ENCODE data around the gene RPN2.

RPN2 gene

DNA sequence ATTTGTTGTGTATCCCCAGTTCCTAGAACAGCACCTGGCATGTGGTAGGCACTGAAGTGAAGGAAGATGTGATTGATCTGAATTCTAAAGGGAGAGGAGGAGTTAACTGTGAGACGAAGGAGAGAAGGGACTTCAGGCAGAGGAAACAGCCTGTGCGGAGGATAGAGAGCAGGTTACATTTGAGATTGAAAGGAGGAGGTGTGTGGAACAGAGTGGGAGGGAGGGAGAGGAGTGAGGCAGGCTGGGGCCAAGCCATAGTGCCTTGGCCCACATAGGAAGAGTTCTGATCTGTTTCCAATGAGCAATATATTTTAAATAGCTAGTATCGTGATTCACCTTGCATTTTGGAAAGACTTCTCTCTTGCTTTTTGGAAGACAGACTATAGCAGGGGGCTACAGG is 14.1 kb downstream of the RPN2 start:
- DNase-seq, result no peak
- TF ChIP-seq GATA1 (IDR thresholded peaks at IDR 0.05; ENCODE audit: low read depth, low read length) (no peak), POLR2A (IDR thresholded peaks at IDR 0.05; ENCODE audit: low read length) (no peak)

- DNase-seq, result no peak
These were observed 14.7 kb downstream of the RPN2 start for GRCh38 chr20:37193821-37194220.

GRCh38 chr20:37194621-37195417 is 15.7 kb downstream of the RPN2 start:
- DNase-seq, result no peak
- TF ChIP-seq GATA1 (IDR thresholded peaks at IDR 0.05; ENCODE audit: low read depth, low read length), result no peak
- no peak for TF ChIP-seq POLR2A (IDR thresholded peaks at IDR 0.05; ENCODE audit: low read length)

More at GRCh38 chr20:37193821-37194220, 14.7 kb downstream of the RPN2 start:
- TF ChIP-seq GATA1 (IDR thresholded peaks at IDR 0.05; ENCODE audit: low read depth, low read length) (no peak), POLR2A (IDR thresholded peaks at IDR 0.05; ENCODE audit: low read length) (no peak)

GRCh38 chr20:37198932-37199660 is 20.0 kb downstream of the RPN2 start:
- no peak for TF ChIP-seq GATA1 (IDR thresholded peaks at IDR 0.05; ENCODE audit: low read depth, low read length)
- TF ChIP-seq POLR2A (IDR thresholded peaks at IDR 0.05; ENCODE audit: low read length), result no peak
- no peak for DNase-seq

- TF ChIP-seq POLR2A (IDR thresholded peaks at IDR 0.05; ENCODE audit: low read length), result no peak
- no peak for TF ChIP-seq GATA1 (IDR thresholded peaks at IDR 0.05; ENCODE audit: low read depth, low read length)
- DNase-seq, result no peak
These were observed 21.2 kb downstream of the RPN2 start for GRCh38 chr20:37200376-37200775.

DNA sequence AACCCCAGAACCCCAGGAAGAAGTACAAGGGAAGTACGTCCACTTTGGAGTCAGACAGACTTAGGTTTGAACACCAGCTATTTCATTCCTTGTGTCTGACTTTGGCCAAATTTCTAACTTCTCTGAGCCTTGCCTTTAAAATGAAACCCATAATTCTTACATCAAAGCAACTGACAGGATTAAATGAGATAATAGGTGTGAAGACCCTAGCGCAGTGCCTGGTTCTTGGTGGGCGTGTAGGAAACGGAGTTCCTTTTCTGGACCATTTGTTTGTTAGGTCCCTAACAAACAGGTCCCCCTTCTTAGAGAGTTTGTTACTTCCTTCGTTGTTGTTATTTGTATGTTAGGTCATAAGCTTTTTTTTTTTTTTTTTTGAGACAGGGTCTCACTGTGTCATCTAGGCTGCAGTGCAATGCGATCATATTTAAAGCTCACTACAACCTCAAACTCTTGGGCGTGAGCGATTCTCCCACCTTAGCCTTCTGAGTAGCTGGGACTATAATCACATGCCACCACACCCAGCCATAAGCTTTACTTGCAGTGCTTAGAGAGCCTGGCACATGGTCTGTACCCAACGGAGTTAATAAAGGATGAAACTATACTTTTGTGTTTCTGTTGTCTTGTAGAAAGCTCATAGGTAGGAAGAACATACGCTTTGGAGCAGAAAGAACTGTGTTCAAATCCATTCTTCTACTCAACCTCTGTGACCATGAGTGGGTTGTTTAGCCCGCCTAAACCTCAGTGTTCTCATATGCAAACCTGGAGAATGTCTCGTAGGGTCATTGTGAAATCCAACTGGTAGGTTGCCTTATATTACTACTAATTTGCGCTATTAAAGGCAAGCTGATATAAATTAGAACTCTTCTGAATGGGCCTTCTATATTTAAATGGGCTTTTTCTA is 22.0 kb downstream of the RPN2 start:
- no peak for TF ChIP-seq GATA1 (IDR thresholded peaks at IDR 0.05; ENCODE audit: low read depth, low read length)
- TF ChIP-seq POLR2A (IDR thresholded peaks at IDR 0.05; ENCODE audit: low read length), result no peak
- no peak for DNase-seq

DNA sequence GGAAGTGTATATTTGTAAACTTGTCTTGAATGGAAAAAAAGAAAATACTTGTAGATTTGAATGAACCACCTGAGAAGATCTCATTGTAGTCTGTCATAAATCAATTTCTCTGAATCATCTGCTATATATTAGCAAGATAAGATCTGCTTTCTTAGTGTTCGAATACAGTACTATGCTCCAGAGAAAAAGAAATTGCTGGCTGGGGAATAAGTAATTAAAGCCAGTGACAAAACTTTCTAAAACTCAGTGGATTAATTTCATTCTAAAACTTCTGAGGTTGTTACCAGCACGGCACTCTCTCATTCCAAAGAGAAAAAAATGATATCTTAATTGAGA is 22.7 kb downstream of the RPN2 start:
- TF ChIP-seq GATA1 (IDR thresholded peaks at IDR 0.05; ENCODE audit: low read depth, low read length), result no peak
- no peak for TF ChIP-seq POLR2A (IDR thresholded peaks at IDR 0.05; ENCODE audit: low read length)

DNA sequence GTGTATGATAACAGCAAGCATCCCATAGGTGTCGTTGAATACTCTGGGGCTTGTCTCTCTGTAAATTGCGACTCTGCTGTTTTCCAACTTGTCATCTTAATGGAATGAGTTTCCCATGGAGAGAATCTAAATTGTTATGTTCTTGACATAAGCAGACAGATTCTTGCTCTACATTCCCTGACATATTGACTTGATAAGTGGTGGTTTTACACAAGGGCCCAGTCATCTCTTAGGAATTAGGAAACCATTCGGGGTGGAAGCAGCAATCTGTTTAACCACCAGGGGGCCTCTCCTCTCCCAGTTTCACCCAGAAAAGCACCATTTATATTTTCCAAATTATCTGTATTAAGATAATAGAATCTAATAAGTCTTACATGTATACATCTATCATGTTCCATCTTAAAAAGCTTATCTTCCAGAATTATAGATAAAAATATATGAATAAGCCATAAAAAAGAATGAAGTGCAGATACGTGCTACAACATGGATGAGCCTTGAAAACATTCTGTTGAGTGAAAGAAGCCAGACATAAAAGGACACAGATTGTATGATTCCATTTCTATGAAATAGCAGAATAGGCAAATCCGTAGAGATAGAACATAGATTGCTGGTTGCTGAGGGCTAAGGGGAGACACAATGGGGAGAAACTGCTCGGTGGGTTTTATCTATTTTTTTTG is 23.3 kb downstream of the RPN2 start:
- DNase-seq, result peak; percentile 48 to 69
- TF ChIP-seq POLR2A (IDR thresholded peaks at IDR 0.05; ENCODE audit: low read length), result no peak
- TF ChIP-seq GATA1 (IDR thresholded peaks at IDR 0.05; ENCODE audit: low read depth, low read length), result no peak

More for the DNA sequence above, 22.7 kb downstream of the RPN2 start:
- no peak for DNase-seq

- no peak for TF ChIP-seq POLR2A (IDR thresholded peaks at IDR 0.05; ENCODE audit: low read length)
- no peak for DNase-seq
These were observed 24.9 kb downstream of the RPN2 start for GRCh38 chr20:37204056-37204455.

- TF ChIP-seq GATA1 (IDR thresholded peaks at IDR 0.05; ENCODE audit: low read depth, low read length), result no peak
- TF ChIP-seq POLR2A (IDR thresholded peaks at IDR 0.05; ENCODE audit: low read length), result no peak
- no peak for DNase-seq
These were observed 26.0 kb downstream of the RPN2 start for GRCh38 chr20:37205130-37205529.

GRCh38 chr20:37205794-37206193 is 26.7 kb downstream of the RPN2 start:
- no peak for DNase-seq
- TF ChIP-seq POLR2A (IDR thresholded peaks at IDR 0.05; ENCODE audit: low read length) (no peak), GATA1 (IDR thresholded peaks at IDR 0.05; ENCODE audit: low read depth, low read length) (no peak)

- DNase-seq, result no peak
- TF ChIP-seq GATA1 (IDR thresholded peaks at IDR 0.05; ENCODE audit: low read depth, low read length) (no peak), POLR2A (IDR thresholded peaks at IDR 0.05; ENCODE audit: low read length) (no peak)
These were observed 28.0 kb downstream of the RPN2 start for GRCh38 chr20:37207171-37207570.

GRCh38 chr20:37209193-37209592 is 30.1 kb downstream of the RPN2 start:
- no peak for DNase-seq
- TF ChIP-seq POLR2A (IDR thresholded peaks at IDR 0.05; ENCODE audit: low read length) (no peak), GATA1 (IDR thresholded peaks at IDR 0.05; ENCODE audit: low read depth, low read length) (no peak)

All from erythroblast (primary cell).